Keratinocyte (primary cell): ENCODE measurements around the gene GAS6. TPM values are rescaled to one million over a fixed set of nuclear protein-coding genes. Genes with fewer than 3 reads are reported as not detected.
"Not testable (repeated sequence)": the region's sequence is repeated elsewhere in the genome, so short reads cannot be mapped to it uniquely, and the experiment has no call there.

ENCODE experiments used
- DNase-seq: peaks from one replicate; pipeline ENCODE4 v3.0.0-alpha.2; 2011; ENCODE audit warnings: low read depth, missing footprints, low spot score
- FAIRE-seq: peaks from 2 replicates; lab custom pipeline; 2011; peaks lifted over from hg19 to GRCh38; lab: Jason Lieb, UNC
- H2AFZ ChIP-seq: 2 replicates; pipeline ENCODE4 v1.6.0; 2012; ENCODE audit warnings: low read length, control low read depth, inconsistent platforms; ENCODE audit not compliant: control insufficient read depth
- H3K27ac ChIP-seq: 2 replicates; pipeline ENCODE4 v1.5.1; 2011; ENCODE audit warnings: low read length; ENCODE audit not compliant: control insufficient read depth, insufficient read depth
- H3K27me3 ChIP-seq: 3 replicates; pipeline ENCODE4 v1.6.0; 2011; ENCODE audit warnings: low read length; ENCODE audit not compliant: control insufficient read depth, insufficient read depth; ENCODE audit errors: extremely low read depth
- H3K36me3 ChIP-seq, 2 experiments: 2 replicates in 1 of 2; 3 replicates in 1 of 2; pipeline ENCODE4 v1.5.1; 2011; ENCODE audit warnings: low read length in 2 of 2, mild to moderate bottlenecking in 1 of 2; ENCODE audit not compliant: control insufficient read depth in 2 of 2, insufficient read depth in 2 of 2; ENCODE audit errors: extremely low read depth in 1 of 2
- H3K4me1 ChIP-seq: 3 replicates; pipeline ENCODE4 v1.5.1; 2011; ENCODE audit warnings: low read length; ENCODE audit not compliant: control insufficient read depth, insufficient read depth; ENCODE audit errors: extremely low read depth
- H3K4me2 ChIP-seq: 3 replicates; pipeline ENCODE4 v1.6.0; 2011; ENCODE audit warnings: low read depth, low read length; ENCODE audit not compliant: control insufficient read depth, insufficient read depth; ENCODE audit errors: extremely low read depth
- H3K4me3 ChIP-seq, 3 experiments: fragments of 200-600 bp in 1 of 3; sonication (generic) in 1 of 3; 2 replicates in 2 of 3; 3 replicates in 1 of 3; pipeline ENCODE4 v1.5.1; 2011 to 2016; ENCODE audit warnings: low read length in 3 of 3, mild to moderate bottlenecking in 3 of 3, control low read depth in 2 of 3, inconsistent platforms in 1 of 3, low read depth in 1 of 3, mixed read lengths in 1 of 3, mixed run types in 1 of 3, moderate library complexity in 1 of 3; ENCODE audit not compliant: control insufficient read depth in 2 of 3, insufficient read depth in 2 of 3; ENCODE audit errors: extremely low read depth in 1 of 3
- H3K79me2 ChIP-seq: 2 replicates; pipeline ENCODE4 v1.6.0; 2012; ENCODE audit warnings: low read length; ENCODE audit not compliant: control insufficient read depth, insufficient read depth
- H3K9ac ChIP-seq: 3 replicates; pipeline ENCODE4 v1.6.0; 2011; ENCODE audit warnings: low read length; ENCODE audit not compliant: control insufficient read depth, insufficient read depth; ENCODE audit errors: extremely low read depth
- H3K9me1 ChIP-seq: 3 replicates; pipeline ENCODE4 v1.6.0; 2011; ENCODE audit warnings: low read length; ENCODE audit not compliant: control insufficient read depth, insufficient read depth; ENCODE audit errors: extremely low read depth
- H3K9me3 ChIP-seq: 2 replicates; pipeline ENCODE4 v1.5.1; 2012; ENCODE audit warnings: low read depth, low read length; ENCODE audit not compliant: control insufficient read depth
- H4K20me1 ChIP-seq: 3 replicates; pipeline ENCODE4 v1.6.0; 2011; ENCODE audit warnings: low read length; ENCODE audit not compliant: control insufficient read depth, insufficient read depth; ENCODE audit errors: extremely low read depth
- EZH2 ChIP-seq: IDR thresholded peaks from one replicate; pipeline ENCODE4 v1.6.1; 2012; ENCODE audit warnings: inconsistent platforms, mild to moderate bottlenecking, low read length, moderate library complexity
- dilution Hi-C: fragments of 300-500 bp; cut with MboI; formaldehyde crosslinking; loops from one replicate; pipeline ENCODE4 v1.7.0; 2020; ENCODE audit warnings: low sequenced_read_pairs; ENCODE audit not compliant: extremely low pct_ligation_motif_present
- polyA plus RNA-seq, 5 experiments: library from polyadenylated mRNA; depleted of rRNA in 3 of 5; stranded (reverse) in 3 of 5; stranded (forward) in 1 of 5; unstranded in 1 of 5; fragments of >200 nt; gene quantifications; 1 replicate in 1 of 5; 2 replicates in 3 of 5; 3 replicates in 1 of 5; pipeline versions ENCODE4 v1.2.1 to v1.2.3, GENCODE V29; 2011 to 2012; ENCODE audit warnings: missing spikeins in 2 of 5, low read depth in 1 of 5, low replicate concordance in 1 of 5
- TF ChIP-seq, protein P1 (sequence below), 3 experiments: IDR thresholded peaks in 1 of 3; conservative IDR thresholded peaks in 1 of 3; optimal IDR thresholded peaks in 1 of 3; 2 replicates in 2 of 3; 3 replicates in 1 of 3; pipeline versions ENCODE3 to v1.5.1; 2011; ENCODE audit warnings: low read length in 3 of 3, mild to moderate bottlenecking in 3 of 3, moderate library complexity in 2 of 3, control low read depth in 1 of 3, inconsistent platforms in 1 of 3; ENCODE audit not compliant: insufficient read depth in 2 of 3; ENCODE audit errors: extremely low read depth in 1 of 3

The GAS6 gene
- polyA plus RNA-seq, 1 donor (not counting 4 experiments of a cell fraction or from before 2014, with no cell fraction given), result 163 TPM

DNA sequence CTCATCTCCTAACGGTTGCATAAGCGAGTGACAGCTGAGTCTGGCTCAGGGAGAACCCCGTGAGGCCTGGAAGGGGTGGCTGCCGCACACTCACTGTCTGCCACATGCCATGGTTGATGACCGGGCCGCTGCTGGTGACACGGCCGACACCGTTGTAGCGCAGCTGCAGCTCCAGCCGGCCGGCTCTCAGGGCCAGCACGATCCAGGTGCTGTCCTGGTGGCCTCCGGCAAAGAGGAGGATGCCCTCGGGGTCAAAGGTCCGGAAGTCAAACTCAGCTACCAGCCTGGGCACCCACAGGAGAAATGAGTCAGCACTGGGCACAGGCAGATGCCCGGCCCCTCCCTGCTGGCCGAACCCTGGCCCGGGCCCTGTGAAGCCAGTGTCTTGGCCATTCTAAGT is 31.7 kb downstream of the GAS6 start:
- peaks cover 24% of the 10 kb centered on the region for H3K79me2 ChIP-seq
- no peak overlapping the region for H3K4me3 ChIP-seq
- H3K4me2 ChIP-seq, result no peak overlapping the region
- H3K36me3 ChIP-seq, result peaks cover 40 to 49% of the 10 kb centered on the region in 2 experiments
- H3K9me3 ChIP-seq, result no peaks in the 10 kb centered on the region
- dilution Hi-C loops, result no loop called here
- H3K9me1 ChIP-seq, result no peaks in the 10 kb centered on the region
- H4K20me1 ChIP-seq, result no peaks in the 10 kb centered on the region
- no peaks in the 10 kb centered on the region for H3K27me3 ChIP-seq
- FAIRE-seq (no peak), DNase-seq (no peak)
- peaks cover 5% of the 10 kb centered on the region for H3K4me1 ChIP-seq
- no peak overlapping the region for H3K9ac ChIP-seq
- H2AFZ ChIP-seq, result no peak overlapping the region
- TF ChIP-seq, protein P1, sequence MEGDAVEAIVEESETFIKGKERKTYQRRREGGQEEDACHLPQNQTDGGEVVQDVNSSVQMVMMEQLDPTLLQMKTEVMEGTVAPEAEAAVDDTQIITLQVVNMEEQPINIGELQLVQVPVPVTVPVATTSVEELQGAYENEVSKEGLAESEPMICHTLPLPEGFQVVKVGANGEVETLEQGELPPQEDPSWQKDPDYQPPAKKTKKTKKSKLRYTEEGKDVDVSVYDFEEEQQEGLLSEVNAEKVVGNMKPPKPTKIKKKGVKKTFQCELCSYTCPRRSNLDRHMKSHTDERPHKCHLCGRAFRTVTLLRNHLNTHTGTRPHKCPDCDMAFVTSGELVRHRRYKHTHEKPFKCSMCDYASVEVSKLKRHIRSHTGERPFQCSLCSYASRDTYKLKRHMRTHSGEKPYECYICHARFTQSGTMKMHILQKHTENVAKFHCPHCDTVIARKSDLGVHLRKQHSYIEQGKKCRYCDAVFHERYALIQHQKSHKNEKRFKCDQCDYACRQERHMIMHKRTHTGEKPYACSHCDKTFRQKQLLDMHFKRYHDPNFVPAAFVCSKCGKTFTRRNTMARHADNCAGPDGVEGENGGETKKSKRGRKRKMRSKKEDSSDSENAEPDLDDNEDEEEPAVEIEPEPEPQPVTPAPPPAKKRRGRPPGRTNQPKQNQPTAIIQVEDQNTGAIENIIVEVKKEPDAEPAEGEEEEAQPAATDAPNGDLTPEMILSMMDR (optimal IDR thresholded peaks at IDR 0.05 in 1 of 3, IDR thresholded peaks at IDR 0.05 in 1 of 3, conservative IDR thresholded peaks at IDR 0.05 in 1 of 3; ENCODE audit: extremely low read depth in 1 of 3, insufficient read depth in 2 of 3, low read length in 3 of 3), result no peak
- no peak for TF ChIP-seq EZH2
- no peak overlapping the region for H3K27ac ChIP-seq

DNA sequence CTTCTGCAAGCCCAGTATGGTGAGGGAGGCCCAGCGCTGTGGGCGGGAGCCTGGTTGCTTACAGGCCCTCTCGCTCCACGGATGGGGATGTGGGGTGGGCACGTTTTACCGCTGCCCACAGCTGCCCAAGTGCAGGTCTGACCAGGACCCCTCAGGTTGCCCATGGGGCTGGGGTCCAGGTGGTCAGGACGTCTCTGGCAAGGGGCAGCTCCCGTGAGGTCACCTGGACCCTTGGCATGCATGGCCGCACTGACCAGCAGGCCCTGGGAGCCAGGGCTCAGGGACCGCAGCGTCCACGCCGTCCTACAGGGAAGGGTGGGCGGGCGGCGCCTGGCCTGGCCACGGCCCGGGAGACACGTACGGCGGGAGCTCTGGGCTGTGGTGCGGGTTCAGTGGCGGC is 32.8 kb downstream of the GAS6 start:
- Histone ChIP-seq H3K4me2 (no peak overlapping the region), H3K9me1 (no peaks in the 10 kb centered on the region), H3K4me1 (no peaks in the 10 kb centered on the region), H3K4me3 (no peak overlapping the region), H2AFZ (no peak overlapping the region), H3K9ac (no peak overlapping the region), H3K27ac (no peak overlapping the region), H4K20me1 (no peaks in the 10 kb centered on the region), H3K79me2 (peaks cover 27% of the 10 kb centered on the region), H3K9me3 (no peaks in the 10 kb centered on the region), H3K27me3 (no peaks in the 10 kb centered on the region), H3K36me3 (peaks cover 44 to 52% of the 10 kb centered on the region in 2 experiments)
- FAIRE-seq (no peak), DNase-seq (no peak)
- no peak for TF ChIP-seq EZH2
- TF ChIP-seq, protein P1 (optimal IDR thresholded peaks at IDR 0.05 in 1 of 3, IDR thresholded peaks at IDR 0.05 in 1 of 3, conservative IDR thresholded peaks at IDR 0.05 in 1 of 3; ENCODE audit: extremely low read depth in 1 of 3, insufficient read depth in 2 of 3, low read length in 3 of 3), result no peak
- dilution Hi-C loops, result no loop called here

DNA sequence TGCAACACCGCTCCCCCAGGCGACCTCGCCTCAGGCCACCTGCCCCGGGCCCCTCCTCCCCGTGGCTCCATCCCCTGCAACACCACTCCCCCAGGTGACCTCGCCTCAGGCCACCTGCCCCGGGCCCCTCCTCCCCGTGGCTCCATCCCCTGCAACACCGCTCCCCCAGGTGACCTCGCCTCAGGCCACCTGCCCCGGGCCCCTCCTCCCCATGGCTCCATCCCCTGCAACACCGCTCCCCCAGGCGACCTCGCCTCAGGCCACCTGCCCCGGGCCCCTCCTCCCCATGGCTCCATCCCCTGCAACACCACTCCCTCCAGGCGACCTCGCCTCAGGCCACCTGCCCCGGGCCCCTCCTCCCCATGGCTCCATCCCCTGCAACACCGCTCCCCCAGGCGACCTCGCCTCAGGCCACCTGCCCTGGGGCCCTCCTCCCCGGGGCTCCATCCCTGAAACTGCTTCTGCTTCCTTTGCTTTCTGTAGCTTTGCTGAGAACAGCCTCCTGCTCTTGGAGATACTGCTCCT is 33.4 kb downstream of the GAS6 start:
- not testable (repeated sequence) for H3K27ac ChIP-seq

More for the DNA sequence above, 33.4 kb downstream of the GAS6 start:
- FAIRE-seq, H3K9ac ChIP-seq, H4K20me1 ChIP-seq, DNase-seq, dilution Hi-C loops, H3K4me3 ChIP-seq, H3K4me1 ChIP-seq, H3K9me1 ChIP-seq, H3K27me3 ChIP-seq, H2AFZ ChIP-seq, H3K9me3 ChIP-seq, H3K4me2 ChIP-seq: not testable (repeated sequence)
- Histone ChIP-seq H3K36me3 (peaks cover 44 to 55% of the 10 kb centered on the region in 2 experiments), H3K79me2 (peaks cover 27% of the 10 kb centered on the region)
